ENCODE results near the gene EIF3B.
A peak's percentile ranks its signal among the peaks of the same experiment; 100 is the strongest.
"Not testable (repeated sequence)": the region's sequence is repeated elsewhere in the genome, so short reads cannot be mapped to it uniquely, and the experiment has no call there.

EIF3B gene

DNA sequence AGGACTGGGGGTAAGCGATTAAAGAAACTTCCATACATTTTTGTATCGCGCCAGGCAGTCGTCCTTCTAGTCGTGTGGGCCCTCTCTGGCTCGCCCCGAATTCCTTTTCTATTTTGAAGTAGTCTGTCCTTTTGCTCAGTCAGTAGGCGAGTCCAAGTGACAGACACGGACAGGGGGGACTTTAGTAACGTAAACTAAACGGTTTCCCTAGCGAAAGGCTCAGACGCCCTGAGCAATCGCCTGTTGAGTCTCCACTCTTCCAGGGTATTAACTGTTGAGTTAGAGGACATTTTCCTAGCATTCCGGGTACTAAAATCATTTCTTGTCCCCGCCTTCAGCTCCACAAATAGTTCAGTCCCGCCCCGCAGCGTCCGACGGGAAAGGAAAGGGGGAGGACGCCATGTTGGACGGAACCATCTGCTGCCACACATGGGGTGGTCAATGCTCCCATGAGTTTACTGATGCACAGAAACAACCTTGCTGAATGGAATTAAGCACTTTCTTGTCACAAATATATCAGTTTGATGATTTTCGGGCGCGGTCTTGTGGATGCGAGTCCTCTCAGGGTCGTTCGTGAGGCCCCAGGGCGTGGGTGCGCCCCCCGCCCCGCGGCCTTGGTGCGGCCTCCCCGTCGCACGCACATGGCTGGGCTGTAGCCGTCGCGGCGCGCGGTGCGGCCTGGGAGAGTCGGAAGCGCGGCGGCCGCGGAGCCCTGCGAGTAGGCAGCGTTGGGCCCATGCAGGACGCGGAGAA, at the start of gene EIF3B:
EIF3B (plus strand) TSS at position 642 of the 753 bp plus-strand sequence; CDS start at position 737, 95 bp downstream.
- DNase-seq = peak; percentile 94

DNA sequence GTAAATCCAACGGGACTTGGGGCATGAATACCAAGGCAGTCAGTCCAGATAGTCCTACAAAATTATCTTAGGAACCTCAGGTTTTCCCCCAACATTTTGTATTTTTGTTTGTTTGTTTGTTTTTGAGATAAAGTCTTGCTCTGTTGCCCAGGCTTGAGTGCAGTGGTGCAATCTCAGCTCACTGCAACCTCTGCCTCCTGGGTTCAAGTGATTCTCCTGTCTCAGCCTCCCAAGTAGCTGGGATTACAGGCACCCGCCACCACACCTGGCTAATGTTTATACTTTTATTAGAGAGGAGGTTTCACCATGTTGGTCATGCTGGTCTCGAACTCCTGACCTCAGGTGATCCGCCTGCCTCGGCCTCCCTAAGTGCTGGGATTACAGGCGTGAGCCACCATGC, 49.4 kb upstream of the EIF3B start:
- DNase-seq = not testable (repeated sequence)

DNA sequence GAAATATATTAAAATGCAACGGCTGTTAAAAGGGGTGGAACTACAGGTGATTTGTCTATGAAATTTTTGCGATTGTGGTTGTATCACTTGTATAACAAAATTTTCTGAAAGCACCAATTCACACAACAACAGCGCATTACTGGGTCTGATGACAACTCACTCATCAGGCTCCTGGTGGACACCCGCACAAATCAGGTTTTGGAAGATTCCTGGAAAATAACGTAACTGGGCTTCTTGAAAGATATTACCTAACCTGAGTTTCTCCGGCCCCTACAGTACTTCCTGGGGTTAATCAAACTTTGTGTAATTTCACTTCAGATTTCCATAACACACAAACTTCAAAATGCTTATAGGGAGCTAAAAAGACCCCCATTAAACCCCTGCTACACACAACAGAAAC, 47.9 kb upstream of the EIF3B start:
- no peak for DNase-seq

DNA sequence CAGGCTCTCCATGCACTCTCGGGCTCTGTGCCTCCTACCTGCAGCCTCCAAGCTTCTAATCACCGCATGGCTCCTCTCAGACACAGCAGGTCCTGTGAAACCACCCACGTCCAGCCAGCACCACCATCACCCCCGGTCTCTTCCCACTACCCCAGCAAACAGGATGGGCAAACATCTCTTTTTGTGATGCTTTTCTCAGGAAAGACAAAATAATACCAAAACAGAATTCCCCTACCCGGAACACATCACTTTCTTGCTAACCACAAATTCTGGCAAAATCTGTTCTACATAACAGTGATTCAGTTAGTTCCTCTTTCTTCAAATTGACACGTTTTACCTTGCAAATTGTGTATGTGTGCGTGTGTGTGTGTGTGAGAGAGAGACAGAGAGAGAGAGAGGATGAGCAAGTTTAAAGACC, 46.9 kb upstream of the EIF3B start:
- DNase-seq = no peak

DNA sequence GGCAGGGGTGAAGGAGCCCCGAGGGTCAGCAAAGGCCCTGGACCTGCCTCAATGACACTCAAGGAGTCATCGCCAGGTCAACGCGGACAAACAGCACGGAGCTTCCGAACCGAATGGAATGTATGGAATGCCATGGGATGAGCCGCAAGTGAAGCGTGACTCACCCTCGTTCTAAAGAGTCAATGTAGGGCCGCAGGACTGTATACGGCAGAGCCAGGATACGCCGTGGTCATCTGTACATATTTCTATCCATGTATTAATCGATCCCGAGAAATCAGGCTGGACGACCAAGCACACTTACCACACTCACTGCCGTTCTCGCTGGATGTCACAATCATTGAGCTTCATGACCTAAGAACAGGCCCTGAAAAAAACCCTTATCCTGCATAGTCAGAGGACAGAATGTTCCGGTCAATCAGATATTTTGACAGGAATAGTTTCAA, 44.7 kb upstream of the EIF3B start:
- DNase-seq = no peak

DNA sequence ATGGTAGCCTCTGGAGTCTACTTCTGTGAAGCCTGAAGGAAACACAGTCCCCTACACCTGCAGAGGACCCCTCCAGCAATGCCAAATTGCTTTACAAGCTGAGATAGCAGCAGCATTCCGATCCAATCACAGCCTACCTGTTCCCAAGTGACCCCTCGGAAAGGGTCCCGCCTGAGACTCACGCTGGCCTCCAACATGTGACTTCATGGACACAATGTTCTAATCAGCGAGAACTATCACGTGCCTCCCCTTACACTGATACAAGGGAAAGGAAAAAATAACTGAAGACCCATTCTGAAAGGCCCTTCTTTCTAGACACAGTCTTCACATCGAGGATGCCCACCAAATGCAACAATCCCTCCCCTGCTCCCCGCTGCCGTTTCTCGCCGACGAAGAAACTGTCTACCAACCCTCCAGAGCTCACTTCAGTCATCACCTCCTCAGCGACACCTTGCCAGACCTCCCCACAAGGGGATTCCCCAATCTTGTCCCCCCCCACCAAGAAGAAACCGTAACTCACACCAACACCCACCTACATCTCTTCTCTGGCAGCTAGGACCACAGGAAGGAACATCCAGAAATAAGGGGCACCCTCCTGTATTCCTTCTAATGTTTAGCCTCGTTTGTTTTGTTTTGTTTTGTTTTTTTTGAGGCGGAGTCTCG, 42.2 kb upstream of the EIF3B start:
- DNase-seq = no peak

DNA sequence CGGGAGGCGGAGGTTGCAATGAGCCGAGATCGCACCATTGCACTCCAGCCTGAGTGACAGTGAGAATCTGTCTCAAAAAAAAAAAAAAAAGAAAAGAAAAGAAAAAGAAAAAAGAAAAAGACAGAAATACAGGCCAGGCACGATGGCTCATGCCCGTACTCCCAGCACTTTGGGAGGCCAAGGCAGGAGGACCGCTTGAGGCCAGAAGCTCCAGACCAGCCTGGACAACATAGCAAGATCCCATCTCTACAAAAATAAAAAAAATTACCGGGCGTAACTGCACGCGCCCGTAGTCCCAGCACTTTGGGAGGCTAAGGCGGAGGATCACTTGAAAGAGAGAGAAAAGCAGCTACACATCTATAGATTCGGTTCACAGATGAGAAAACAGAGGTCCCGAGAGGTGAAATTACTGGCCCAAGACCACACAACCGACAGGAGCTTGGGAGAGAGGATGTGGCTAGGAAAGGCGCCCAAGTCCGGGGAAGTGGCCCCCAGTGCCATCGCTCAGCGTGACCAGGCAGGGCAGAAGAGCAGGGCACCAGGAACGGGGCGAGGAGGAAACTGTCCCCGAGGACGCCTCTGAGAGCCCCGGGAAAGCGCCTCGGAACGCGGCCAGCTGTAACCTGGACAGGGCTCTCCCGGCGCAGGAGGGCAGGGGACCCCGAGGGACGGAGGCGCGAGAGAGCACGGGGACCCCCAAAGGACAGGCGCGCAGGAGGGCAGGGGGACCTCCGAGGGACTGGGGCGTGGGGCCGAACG, 41.0 kb upstream of the EIF3B start:
- DNase-seq = no peak

- DNase-seq = peak; percentile 95
These were observed 40.2 kb upstream of the EIF3B start, which contains the start of gene SNX8 for GRCh38 chr7:2314209-2314955. Gene SNX8 (minus strand): TSS chr7:2314441. CDS start chr7:2314421, 20 bp downstream.

- DNase-seq = not testable (repeated sequence)
These were observed 39.6 kb upstream of the EIF3B start for GRCh38 chr7:2314956-2315530.

- no peak for DNase-seq
These were observed 38.8 kb upstream of the EIF3B start for GRCh38 chr7:2315787-2316186.

- no peak for DNase-seq
These were observed 38.0 kb upstream of the EIF3B start for GRCh38 chr7:2316578-2316977.

- DNase-seq = no peak
These were observed 36.9 kb upstream of the EIF3B start for GRCh38 chr7:2317556-2318293.

GRCh38 chr7:2321020-2321419, 33.6 kb upstream of the EIF3B start:
- no peak for DNase-seq

DNA sequence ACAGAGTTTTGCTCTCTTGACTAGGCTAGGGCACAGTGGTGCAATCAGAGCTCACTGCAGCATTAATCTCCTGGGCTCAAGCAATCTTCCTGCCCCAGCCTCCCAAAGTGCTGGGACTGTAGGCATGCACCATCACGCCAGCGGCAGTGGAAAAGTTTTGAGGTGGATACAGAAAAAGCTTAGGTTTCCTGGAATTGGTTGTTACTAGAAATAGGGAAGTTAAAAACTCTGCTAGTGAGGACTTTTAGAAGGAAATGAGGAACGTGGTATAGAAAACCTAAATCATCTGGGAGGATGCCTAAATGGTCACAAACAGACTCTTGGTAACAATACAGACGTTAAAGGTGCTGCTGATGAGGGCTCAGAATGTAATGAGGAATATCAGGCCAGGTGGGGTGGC, 29.5 kb upstream of the EIF3B start:
- DNase-seq = no peak

- no peak for DNase-seq
These were observed 27.7 kb upstream of the EIF3B start for GRCh38 chr7:2326951-2327350.

DNA sequence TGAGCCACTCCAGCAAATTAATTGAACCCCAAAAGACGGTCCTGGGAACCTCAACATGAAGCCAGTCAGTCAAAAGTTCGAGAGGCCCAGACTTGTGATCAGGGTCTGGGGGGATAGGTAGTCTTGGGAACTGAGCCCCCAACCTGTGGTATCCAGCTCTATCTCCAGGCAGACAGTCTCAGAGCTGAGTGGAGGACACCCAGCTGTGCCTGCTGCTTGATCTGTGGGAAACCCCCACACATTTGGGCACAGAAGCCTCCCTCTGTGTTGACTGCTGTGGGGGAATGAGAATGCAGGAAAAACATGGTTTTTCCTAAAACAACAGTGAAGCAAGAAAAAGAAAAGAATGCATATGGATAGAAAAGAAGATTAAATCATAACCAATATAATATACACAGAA, 24.1 kb upstream of the EIF3B start:
- no peak for DNase-seq

DNA sequence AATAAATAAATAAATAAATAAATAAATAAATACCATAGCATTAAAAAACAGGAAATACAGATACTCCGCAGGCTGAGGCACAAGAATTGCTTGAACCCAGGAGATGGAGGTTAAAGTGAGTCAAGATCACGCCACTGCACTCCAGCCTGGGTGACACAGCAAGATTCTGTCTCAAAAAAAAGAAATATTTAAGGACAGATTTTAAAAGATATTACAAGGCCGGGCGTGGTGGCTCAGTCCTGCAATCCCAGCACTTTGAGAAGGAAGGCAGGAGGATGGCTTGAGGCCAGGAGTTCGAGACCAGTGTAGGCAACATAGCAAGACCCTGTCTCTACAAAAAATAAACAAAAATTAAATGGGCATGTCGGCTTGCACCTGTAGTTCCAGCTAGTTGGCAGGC, 22.9 kb upstream of the EIF3B start:
- no peak for DNase-seq

- DNase-seq = not testable (repeated sequence)
These were observed 21.9 kb upstream of the EIF3B start for GRCh38 chr7:2332606-2333231.

GRCh38 chr7:2336626-2337299, 17.9 kb upstream of the EIF3B start:
- no peak for DNase-seq

GRCh38 chr7:2347351-2348063, 7.1 kb upstream of the EIF3B start:
- DNase-seq = not testable (repeated sequence)

Data from CD4-positive, alpha-beta T cell treated with Interleukin-17A for 1 hour (primary cell).